Measurements from ENCODE around the gene TMEM253. TPM values are rescaled to one million over a fixed set of nuclear protein-coding genes. Genes with fewer than 3 reads are reported as not detected.

Gene TMEM253
- total and polyA plus RNA-seq, 10 donors = 0.11 to 1.5 (median 0.29) TPM; not detected in 5

- intact Hi-C loops (cut with DNase I; ENCODE audit: low total_unique reads) = no loop called here
- Histone ChIP-seq H3K4me3 (peak overlapping the region; percentile 58 to 86 (median 70)), H3K9me3 (no peaks in the 10 kb centered on the region), H3K27me3 (replicated peaks in 1 of 7) (peaks cover 0 to 6% (median 0%) of the 10 kb centered on the region in 7 donors), H3K36me3 (no peaks in the 10 kb centered on the region), H3K4me1 (peaks cover 31 to 59% (median 46%) of the 10 kb centered on the region in 6 donors), H3K27ac (peak overlapping the region; percentile 94 to 100 (median 97))
- WGBS, 5 donors = 0% methylated on average over 22 to 62 of the region's 62 CpGs
- TF ChIP-seq POLR2A (IDR thresholded peaks at IDR 0.05) (peak; percentile 36 to 59 (median 40)), POLR2AphosphoS5 (IDR thresholded peaks at IDR 0.05) (peak; percentile 96 to 98 (median 96)), CTCF (IDR thresholded peaks at IDR 0.05 in 8 of 11, conservative IDR thresholded peaks at IDR 0.05 in 3 of 11) (peak; percentile 83 to 95 (median 92))
- peak; percentile 99 for DNase-seq
Measured at GRCh38 chr14:21103710-21104447, 3.0 kb downstream of the TMEM253 start.

GRCh38 chr14:21104448-21105060 is 3.7 kb downstream of the TMEM253 start:
- Histone ChIP-seq H3K36me3 (no peaks in the 10 kb centered on the region), H3K9me3 (no peaks in the 10 kb centered on the region), H3K27me3 (replicated peaks in 1 of 7) (no peaks in the 10 kb centered on the region), H3K27ac (peak overlapping the region; percentile 94 to 100 (median 97)), H3K4me3 (peak overlapping the region; percentile 58 to 86 (median 70)), H3K4me1 (peaks cover 25 to 52% (median 39%) of the 10 kb centered on the region in 6 donors)
- TF ChIP-seq POLR2A (IDR thresholded peaks at IDR 0.05) = no peak
- TF ChIP-seq CTCF (IDR thresholded peaks at IDR 0.05 in 8 of 11, conservative IDR thresholded peaks at IDR 0.05 in 3 of 11) = peak; percentile 88 to 96 (median 92)
- DNase-seq = peak; percentile 93
- WGBS, 5 donors = 7 to 8% (median 7%) methylated on average over 8 of the region's 8 CpGs
- intact Hi-C loops (cut with DNase I; ENCODE audit: low total_unique reads) = no loop called here

- DNase-seq = no peak
- intact Hi-C loops (cut with DNase I; ENCODE audit: low total_unique reads) = no loop called here
- H3K4me1 ChIP-seq = peaks cover 24 to 48% (median 37%) of the 10 kb centered on the region in 6 donors
- H3K36me3 ChIP-seq = no peaks in the 10 kb centered on the region
- WGBS, 5 donors = 78 to 84% (median 81%) methylated on average over 8 of the region's 8 CpGs
- peak overlapping the region in 2 of 8 donors; percentile 67 to 86 for H3K4me3 ChIP-seq
- no peaks in the 10 kb centered on the region for H3K27me3 ChIP-seq (replicated peaks in 1 of 7)
- peak overlapping the region in 6 of 8 donors; percentile 95 to 98 (median 97) for H3K27ac ChIP-seq
- TF ChIP-seq CTCF (IDR thresholded peaks at IDR 0.05 in 8 of 11, conservative IDR thresholded peaks at IDR 0.05 in 3 of 11) = no peak
- TF ChIP-seq POLR2AphosphoS5 (IDR thresholded peaks at IDR 0.05) = no peak
- TF ChIP-seq POLR2A (IDR thresholded peaks at IDR 0.05) = no peak
- H3K9me3 ChIP-seq = no peaks in the 10 kb centered on the region
Measured at GRCh38 chr14:21105095-21105494, 4.2 kb downstream of the TMEM253 start.

- peak overlapping the region; percentile 20 to 97 (median 86) for H3K27ac ChIP-seq
- TF ChIP-seq CTCF (IDR thresholded peaks at IDR 0.05 in 8 of 11, conservative IDR thresholded peaks at IDR 0.05 in 3 of 11) (no peak), POLR2A (IDR thresholded peaks at IDR 0.05) (no peak), POLR2AphosphoS5 (IDR thresholded peaks at IDR 0.05) (no peak)
- WGBS, 5 donors = 55 to 80% (median 65%) methylated on average over 4 of the region's 4 CpGs
- intact Hi-C loops (cut with DNase I; ENCODE audit: low total_unique reads) = no loop called here
- no peaks in the 10 kb centered on the region for H3K36me3 ChIP-seq
- peaks cover 24 to 48% (median 37%) of the 10 kb centered on the region in 6 donors for H3K4me1 ChIP-seq
- no peak for DNase-seq
- H3K27me3 ChIP-seq (replicated peaks in 1 of 7) = no peaks in the 10 kb centered on the region
- H3K4me3 ChIP-seq = no peak overlapping the region
- no peaks in the 10 kb centered on the region for H3K9me3 ChIP-seq
Measured at GRCh38 chr14:21106176-21106497, 5.3 kb downstream of the TMEM253 start.

All from spleen (tissue), 11 donors.